GM21717 (cell line): ENCODE data around the gene NTN1.

Source experiments
- ATAC-seq: cut with Tn5 transposase; IDR thresholded peaks from one replicate; pipeline ENCODE4 v1.9.1; 2021; ENCODE audit warnings: mild to moderate bottlenecking, moderate library complexity; ENCODE audit not compliant: unreplicated experiment

NTN1 gene

GRCh38 chr17:9266697-9267117 lies 245.4 kb downstream of the NTN1 start:
- ATAC-seq = no peak

GRCh38 chr17:9268546-9268945 lies 247.2 kb downstream of the NTN1 start:
- no peak for ATAC-seq

GRCh38 chr17:9269350-9270035 lies 248.2 kb downstream of the NTN1 start:
- no peak for ATAC-seq

- no peak for ATAC-seq
These were observed 249.6 kb downstream of the NTN1 start for GRCh38 chr17:9270921-9271320.

GRCh38 chr17:9271989-9272388 lies 250.7 kb downstream of the NTN1 start:
- ATAC-seq = no peak

- ATAC-seq = no peak
These were observed 251.3 kb downstream of the NTN1 start for GRCh38 chr17:9272501-9273200.

- ATAC-seq = no peak
These were observed 252.4 kb downstream of the NTN1 start for GRCh38 chr17:9273428-9274391.

GRCh38 chr17:9274973-9275372 lies 253.7 kb downstream of the NTN1 start:
- no peak for ATAC-seq

GRCh38 chr17:9279893-9280292 lies 258.6 kb downstream of the NTN1 start:
- no peak for ATAC-seq

GRCh38 chr17:9283909-9284308 lies 262.6 kb downstream of the NTN1 start:
- ATAC-seq = no peak

- no peak for ATAC-seq
These were observed 263.6 kb downstream of the NTN1 start for GRCh38 chr17:9284884-9285283.

GRCh38 chr17:9285602-9286427 lies 264.5 kb downstream of the NTN1 start:
- no peak for ATAC-seq

- ATAC-seq = no peak
These were observed 265.1 kb downstream of the NTN1 start for GRCh38 chr17:9286434-9286833.

- ATAC-seq = no peak
These were observed 266.0 kb downstream of the NTN1 start for GRCh38 chr17:9287306-9287705.

GRCh38 chr17:9290226-9290613 lies 268.9 kb downstream of the NTN1 start:
- no peak for ATAC-seq

- no peak for ATAC-seq
These were observed 270.7 kb downstream of the NTN1 start for GRCh38 chr17:9291912-9292560.

GRCh38 chr17:9292561-9292941 lies 271.2 kb downstream of the NTN1 start:
- no peak for ATAC-seq
